ENCODE results near the gene OR10A6. TPM values are rescaled to one million over a fixed set of nuclear protein-coding genes. Genes with fewer than 3 reads are reported as not detected.

Gene OR10A6
- total RNA-seq, 1 donor from 2014 or later = not detected

DNA sequence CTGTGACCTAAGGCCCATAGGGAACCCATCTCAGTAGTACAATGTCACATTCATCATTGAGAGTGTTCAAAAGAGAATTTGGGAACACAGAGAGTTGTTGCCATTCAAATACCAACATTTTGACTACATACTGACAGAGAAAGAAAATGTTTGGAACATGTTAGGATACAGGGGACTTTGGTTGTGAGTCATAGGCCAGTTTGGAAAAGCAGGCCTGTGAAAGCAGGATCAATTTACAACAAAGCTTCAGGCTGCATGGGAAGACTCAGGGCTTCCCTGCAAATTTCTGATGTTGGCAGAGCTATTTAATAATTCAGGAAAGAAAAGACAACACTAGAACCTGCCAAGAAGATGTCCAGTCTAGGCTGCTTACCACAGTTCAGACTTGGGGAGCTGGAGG is 33.8 kb upstream of the OR10A6 start:
- no peaks in the 10 kb centered on the region for H3K4me1 ChIP-seq
- H3K4me3 ChIP-seq = no peak overlapping the region
- no peaks in the 10 kb centered on the region for H3K9me3 ChIP-seq
- ATAC-seq (no peak), DNase-seq (no peak)
- intact Hi-C loops (cut with DNase I) = no loop called here
- H3K36me3 ChIP-seq = no peaks in the 10 kb centered on the region
- H3K27me3 ChIP-seq = peaks cover 6% of the 10 kb centered on the region
- TF ChIP-seq, protein P1, sequence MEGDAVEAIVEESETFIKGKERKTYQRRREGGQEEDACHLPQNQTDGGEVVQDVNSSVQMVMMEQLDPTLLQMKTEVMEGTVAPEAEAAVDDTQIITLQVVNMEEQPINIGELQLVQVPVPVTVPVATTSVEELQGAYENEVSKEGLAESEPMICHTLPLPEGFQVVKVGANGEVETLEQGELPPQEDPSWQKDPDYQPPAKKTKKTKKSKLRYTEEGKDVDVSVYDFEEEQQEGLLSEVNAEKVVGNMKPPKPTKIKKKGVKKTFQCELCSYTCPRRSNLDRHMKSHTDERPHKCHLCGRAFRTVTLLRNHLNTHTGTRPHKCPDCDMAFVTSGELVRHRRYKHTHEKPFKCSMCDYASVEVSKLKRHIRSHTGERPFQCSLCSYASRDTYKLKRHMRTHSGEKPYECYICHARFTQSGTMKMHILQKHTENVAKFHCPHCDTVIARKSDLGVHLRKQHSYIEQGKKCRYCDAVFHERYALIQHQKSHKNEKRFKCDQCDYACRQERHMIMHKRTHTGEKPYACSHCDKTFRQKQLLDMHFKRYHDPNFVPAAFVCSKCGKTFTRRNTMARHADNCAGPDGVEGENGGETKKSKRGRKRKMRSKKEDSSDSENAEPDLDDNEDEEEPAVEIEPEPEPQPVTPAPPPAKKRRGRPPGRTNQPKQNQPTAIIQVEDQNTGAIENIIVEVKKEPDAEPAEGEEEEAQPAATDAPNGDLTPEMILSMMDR (IDR thresholded peaks at IDR 0.05) = no peak
- no peak overlapping the region for H3K27ac ChIP-seq

DNA sequence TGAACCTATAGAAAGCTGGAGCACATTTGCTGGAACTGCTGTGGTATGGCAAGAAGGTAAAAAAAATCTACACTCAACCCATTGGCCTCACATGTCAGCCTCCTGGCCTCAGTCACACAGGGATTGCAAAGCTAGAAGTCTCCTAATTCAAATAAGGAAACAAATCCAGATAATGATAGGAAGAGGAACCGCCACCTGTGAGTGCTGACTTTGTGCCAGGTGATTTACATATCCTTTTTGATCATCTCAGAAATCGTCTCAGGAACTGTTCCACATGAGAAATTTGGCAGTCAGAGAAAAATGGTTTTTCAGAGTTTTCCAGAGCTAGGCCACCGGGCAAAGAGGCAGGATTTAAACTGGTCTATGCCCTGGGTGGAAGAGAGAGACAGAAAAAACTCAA is 33.2 kb upstream of the OR10A6 start:
- TF ChIP-seq, protein P1 (IDR thresholded peaks at IDR 0.05) = no peak
- H3K27ac ChIP-seq = no peak overlapping the region
- no peak for DNase-seq
- no peaks in the 10 kb centered on the region for H3K9me3 ChIP-seq
- H3K4me1 ChIP-seq = no peaks in the 10 kb centered on the region
- H3K27me3 ChIP-seq = peaks cover 6% of the 10 kb centered on the region
- no peaks in the 10 kb centered on the region for H3K36me3 ChIP-seq
- ATAC-seq = no peak
- no peak overlapping the region for H3K4me3 ChIP-seq
- intact Hi-C loops (cut with DNase I) = no loop called here

DNA sequence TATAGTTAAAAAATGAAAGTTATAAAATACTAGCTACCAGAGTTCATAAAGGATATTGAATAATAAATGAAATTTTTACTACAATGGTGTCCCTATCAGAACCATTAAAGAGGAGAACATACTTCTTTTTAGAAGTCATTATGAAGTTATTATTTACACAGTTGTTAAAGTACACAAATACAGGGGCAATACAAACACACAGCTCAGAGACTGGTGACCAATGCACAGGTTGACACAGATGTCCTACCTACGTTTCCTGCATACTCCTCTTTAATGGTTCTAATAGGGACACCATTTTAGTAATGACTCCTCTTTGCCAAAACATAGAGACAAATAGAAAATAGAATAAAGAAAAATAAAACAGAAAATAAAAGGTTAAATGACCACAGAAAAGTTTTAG is 24.1 kb upstream of the OR10A6 start:
- DNase-seq (no peak), ATAC-seq (no peak)
- intact Hi-C loops (cut with DNase I) = no loop called here

DNA sequence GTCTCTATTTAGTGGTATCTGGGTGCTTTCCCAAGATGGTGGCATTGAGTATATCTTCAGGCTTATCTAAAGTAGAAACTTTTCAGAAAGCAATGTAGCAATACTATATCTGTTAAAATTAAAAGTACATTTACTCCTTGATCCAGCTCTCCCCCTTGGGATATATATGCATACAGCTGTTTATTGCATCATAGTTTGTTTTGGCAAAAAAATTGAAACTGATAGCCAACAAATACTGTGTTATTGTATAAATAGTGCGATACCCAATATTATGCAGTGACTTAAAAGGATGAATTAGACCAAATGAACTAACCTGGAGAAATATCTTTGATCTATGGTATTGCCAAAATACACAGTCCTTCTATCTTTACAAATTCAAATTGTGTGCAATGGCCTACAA is 18.9 kb upstream of the OR10A6 start:
- ATAC-seq (no peak), DNase-seq (no peak)
- H3K9me3 ChIP-seq = peaks cover under 1% of the 10 kb centered on the region
- no peaks in the 10 kb centered on the region for H3K36me3 ChIP-seq
- intact Hi-C loops (cut with DNase I) = no loop called here
- H3K27me3 ChIP-seq = no peaks in the 10 kb centered on the region
- H3K4me1 ChIP-seq = no peaks in the 10 kb centered on the region
- H3K27ac ChIP-seq = no peak overlapping the region
- TF ChIP-seq, protein P1 (IDR thresholded peaks at IDR 0.05) = no peak
- H3K4me3 ChIP-seq = no peak overlapping the region

More for the DNA sequence above, 24.1 kb upstream of the OR10A6 start:
- no peaks in the 10 kb centered on the region for H3K9me3 ChIP-seq
- H3K4me3 ChIP-seq = no peak overlapping the region
- TF ChIP-seq, protein P1 (IDR thresholded peaks at IDR 0.05) = no peak
- no peaks in the 10 kb centered on the region for H3K36me3 ChIP-seq
- no peak overlapping the region for H3K27ac ChIP-seq
- no peaks in the 10 kb centered on the region for H3K4me1 ChIP-seq
- no peaks in the 10 kb centered on the region for H3K27me3 ChIP-seq

DNA sequence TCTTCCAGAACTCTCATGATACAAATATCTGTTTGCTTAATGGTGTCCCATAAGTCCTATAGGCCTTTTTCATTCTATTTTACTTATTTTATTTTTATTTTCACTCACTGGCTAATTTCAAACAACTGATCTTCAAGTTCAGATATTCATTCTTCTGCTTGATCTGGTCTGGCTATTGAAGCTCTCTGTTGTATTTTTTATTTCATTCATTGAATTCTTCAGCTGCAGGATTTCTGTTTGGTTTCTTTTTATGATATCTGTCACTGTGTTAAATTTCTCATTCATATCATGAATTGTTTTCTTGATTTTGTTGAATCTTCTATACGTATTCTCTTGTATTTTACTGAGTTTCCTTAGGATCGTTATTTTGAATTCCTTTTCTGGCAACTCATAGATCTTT is 13.1 kb upstream of the OR10A6 start:
- Histone ChIP-seq H3K36me3 (no peaks in the 10 kb centered on the region), H3K4me1 (no peaks in the 10 kb centered on the region), H3K4me3 (no peak overlapping the region), H3K9me3 (peaks cover 17% of the 10 kb centered on the region), H3K27ac (no peak overlapping the region), H3K27me3 (no peaks in the 10 kb centered on the region)
- TF ChIP-seq, protein P1 (IDR thresholded peaks at IDR 0.05) = no peak
- intact Hi-C loops (cut with DNase I) = no loop called here
- ATAC-seq = no peak
- no peak for DNase-seq

DNA sequence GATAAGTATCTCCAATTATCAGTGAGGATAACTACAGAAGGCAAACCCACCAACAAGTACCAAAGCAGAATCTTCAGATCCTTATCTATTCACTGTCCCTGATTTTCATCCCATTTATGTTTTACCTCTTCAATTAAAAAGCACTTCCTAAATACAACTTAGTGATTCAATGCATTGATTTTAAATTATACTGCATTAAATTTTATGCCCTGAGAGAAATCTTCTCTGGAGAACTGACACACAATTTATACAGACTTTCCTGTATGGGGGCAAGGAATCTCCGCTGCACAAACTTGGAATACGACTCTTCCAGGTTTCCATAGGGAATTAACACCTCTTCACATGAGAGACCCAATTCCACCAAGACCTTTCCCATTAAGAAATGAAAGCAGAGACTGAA is 10.5 kb upstream of the OR10A6 start, which contains the start of gene OR10A3:
Gene OR10A3, minus strand, starts transcription at position 101 of the 400 bp plus-strand sequence. CDS start 2,188 bp downstream, outside the sequence.
- TF ChIP-seq, protein P1 (IDR thresholded peaks at IDR 0.05) = no peak
- no peaks in the 10 kb centered on the region for H3K27me3 ChIP-seq
- no peak within 1 kb of the TSS for H3K4me3 ChIP-seq
- H3K36me3 ChIP-seq = no peaks in the 10 kb centered on the region
- no peak for DNase-seq
- H3K4me1 ChIP-seq = no peaks in the 10 kb centered on the region
- H3K9me3 ChIP-seq = peaks cover 17% of the 10 kb centered on the region
- ATAC-seq = no peak
- H3K27ac ChIP-seq = no peak within 1 kb of the TSS
- intact Hi-C loops (cut with DNase I) = no loop called here

Data from upper lobe of right lung (tissue), 1 donor.